ENCODE measurements around the gene SLC17A9.

Gene SLC17A9

GRCh38 chr20:63000958-63001357 lies 48.4 kb downstream of the SLC17A9 start:
- Histone ChIP-seq H3K27ac (ENCODE audit: low read length, poor library complexity, severe bottlenecking) (no peak overlapping the region), H3K4me1 (ENCODE audit: control insufficient read depth, insufficient read depth, low read depth, low read length) (peaks cover 13% of the 10 kb centered on the region), H3K9ac (ENCODE audit: low read length) (no peak overlapping the region), H2BK15ac (ENCODE audit: low read depth, poor library complexity, severe bottlenecking) (no peak overlapping the region), H4K91ac (ENCODE audit: low read length) (no peak overlapping the region), H2BK120ac (ENCODE audit: low read depth, low read length) (no peak overlapping the region), H2BK5ac (ENCODE audit: low read depth, low read length, poor library complexity, severe bottlenecking) (no peak overlapping the region), H2BK12ac (ENCODE audit: low read length in 2 of 2) (no peak overlapping the region), H3K27me3 (ENCODE audit: control insufficient read depth in 1 of 2, insufficient read depth in 1 of 2, low read length in 2 of 2) (peaks cover 87 to 98% of the 10 kb centered on the region in 2 experiments), H3K14ac (ENCODE audit: low read length in 2 of 2) (no peak overlapping the region), H3K79me1 (replicated peaks; ENCODE audit: low read length, poor library complexity, severe bottlenecking) (no peaks in the 10 kb centered on the region), H3K9me3 (ENCODE audit: control insufficient read depth, low read length) (peaks cover 5% of the 10 kb centered on the region), H3K4me2 (ENCODE audit: low read length, poor library complexity, severe bottlenecking) (no peak overlapping the region), H3K23ac (ENCODE audit: low read length in 2 of 2) (no peak overlapping the region), H2AK5ac (ENCODE audit: low read length, severe bottlenecking) (no peak overlapping the region), H4K8ac (ENCODE audit: low read length) (no peak overlapping the region), H2AFZ (ENCODE audit: low read depth, low read length) (no peak overlapping the region), H3K4ac (ENCODE audit: low read depth in 1 of 2, low read length in 2 of 2) (no peak overlapping the region), H3K36me3 (ENCODE audit: control insufficient read depth in 1 of 2, insufficient read depth in 2 of 2, low read depth in 1 of 2, low read length in 2 of 2) (no peaks in the 10 kb centered on the region), H3K18ac (ENCODE audit: low read depth in 1 of 2, low read length in 2 of 2) (no peak overlapping the region), H3K4me3 (ENCODE audit: insufficient read depth in 1 of 2, low read depth in 1 of 2, low read length in 2 of 2) (no peak overlapping the region)
- DNase-seq, result no peak
- WGBS, result 74% methylated on average over 11 of the region's 11 CpGs

GRCh38 chr20:63002511-63002910 lies 50.0 kb downstream of the SLC17A9 start:
- peaks cover 81 to 94% of the 10 kb centered on the region in 2 experiments for H3K27me3 ChIP-seq (ENCODE audit: control insufficient read depth in 1 of 2, insufficient read depth in 1 of 2, low read length in 2 of 2)
- no peak overlapping the region for H2AFZ ChIP-seq (ENCODE audit: low read depth, low read length)
- DNase-seq, result no peak
- H3K23ac ChIP-seq (ENCODE audit: low read length in 2 of 2), result no peak overlapping the region
- no peak overlapping the region for H3K27ac ChIP-seq (ENCODE audit: low read length, poor library complexity, severe bottlenecking)
- H4K91ac ChIP-seq (ENCODE audit: low read length), result no peak overlapping the region
- H3K4me3 ChIP-seq (ENCODE audit: insufficient read depth in 1 of 2, low read depth in 1 of 2, low read length in 2 of 2), result no peak overlapping the region
- WGBS, result 81% methylated on average over 11 of the region's 11 CpGs
- H3K14ac ChIP-seq (ENCODE audit: low read length in 2 of 2), result no peak overlapping the region
- H3K4ac ChIP-seq (ENCODE audit: low read depth in 1 of 2, low read length in 2 of 2), result no peak overlapping the region
- H3K36me3 ChIP-seq (ENCODE audit: control insufficient read depth in 1 of 2, insufficient read depth in 2 of 2, low read depth in 1 of 2, low read length in 2 of 2), result peaks cover 0 to 3% of the 10 kb centered on the region in 2 experiments
- H2AK5ac ChIP-seq (ENCODE audit: low read length, severe bottlenecking), result no peak overlapping the region
- H4K8ac ChIP-seq (ENCODE audit: low read length), result no peak overlapping the region
- H3K4me1 ChIP-seq (ENCODE audit: control insufficient read depth, insufficient read depth, low read depth, low read length), result peaks cover 29% of the 10 kb centered on the region
- H2BK120ac ChIP-seq (ENCODE audit: low read depth, low read length), result no peak overlapping the region
- no peak overlapping the region for H2BK15ac ChIP-seq (ENCODE audit: low read depth, poor library complexity, severe bottlenecking)
- H2BK5ac ChIP-seq (ENCODE audit: low read depth, low read length, poor library complexity, severe bottlenecking), result no peak overlapping the region
- H3K9me3 ChIP-seq (ENCODE audit: control insufficient read depth, low read length), result peaks cover 5% of the 10 kb centered on the region
- H3K9ac ChIP-seq (ENCODE audit: low read length), result no peak overlapping the region
- no peak overlapping the region for H2BK12ac ChIP-seq (ENCODE audit: low read length in 2 of 2)
- H3K79me1 ChIP-seq (replicated peaks; ENCODE audit: low read length, poor library complexity, severe bottlenecking), result no peaks in the 10 kb centered on the region
- H3K18ac ChIP-seq (ENCODE audit: low read depth in 1 of 2, low read length in 2 of 2), result no peak overlapping the region
- H3K4me2 ChIP-seq (ENCODE audit: low read length, poor library complexity, severe bottlenecking), result no peak overlapping the region

GRCh38 chr20:63003546-63003945 lies 51.0 kb downstream of the SLC17A9 start:
- Histone ChIP-seq H3K14ac (ENCODE audit: low read length in 2 of 2) (no peak overlapping the region), H3K79me1 (replicated peaks; ENCODE audit: low read length, poor library complexity, severe bottlenecking) (no peaks in the 10 kb centered on the region), H3K27me3 (ENCODE audit: control insufficient read depth in 1 of 2, insufficient read depth in 1 of 2, low read length in 2 of 2) (peaks cover 81 to 94% of the 10 kb centered on the region in 2 experiments), H2BK12ac (ENCODE audit: low read length in 2 of 2) (no peak overlapping the region), H2BK120ac (ENCODE audit: low read depth, low read length) (no peak overlapping the region), H3K36me3 (ENCODE audit: control insufficient read depth in 1 of 2, insufficient read depth in 2 of 2, low read depth in 1 of 2, low read length in 2 of 2) (peaks cover 0 to 3% of the 10 kb centered on the region in 2 experiments), H3K4me3 (ENCODE audit: insufficient read depth in 1 of 2, low read depth in 1 of 2, low read length in 2 of 2) (no peak overlapping the region), H3K4me2 (ENCODE audit: low read length, poor library complexity, severe bottlenecking) (no peak overlapping the region), H4K8ac (ENCODE audit: low read length) (no peak overlapping the region), H2BK5ac (ENCODE audit: low read depth, low read length, poor library complexity, severe bottlenecking) (no peak overlapping the region), H4K91ac (ENCODE audit: low read length) (no peak overlapping the region), H3K27ac (ENCODE audit: low read length, poor library complexity, severe bottlenecking) (no peak overlapping the region), H3K9me3 (ENCODE audit: control insufficient read depth, low read length) (peaks cover 5% of the 10 kb centered on the region), H2BK15ac (ENCODE audit: low read depth, poor library complexity, severe bottlenecking) (no peak overlapping the region), H2AFZ (ENCODE audit: low read depth, low read length) (no peak overlapping the region), H2AK5ac (ENCODE audit: low read length, severe bottlenecking) (no peak overlapping the region), H3K23ac (ENCODE audit: low read length in 2 of 2) (no peak overlapping the region), H3K4ac (ENCODE audit: low read depth in 1 of 2, low read length in 2 of 2) (no peak overlapping the region), H3K18ac (ENCODE audit: low read depth in 1 of 2, low read length in 2 of 2) (no peak overlapping the region), H3K9ac (ENCODE audit: low read length) (no peak overlapping the region), H3K4me1 (ENCODE audit: control insufficient read depth, insufficient read depth, low read depth, low read length) (peaks cover 29% of the 10 kb centered on the region)
- DNase-seq, result no peak
- WGBS, result 7% methylated on average over 11 of the region's 13 CpGs

GRCh38 chr20:63004607-63005364 lies 52.3 kb downstream of the SLC17A9 start:
- no peaks in the 10 kb centered on the region for H3K79me1 ChIP-seq (replicated peaks; ENCODE audit: low read length, poor library complexity, severe bottlenecking)
- no peak overlapping the region for H3K18ac ChIP-seq (ENCODE audit: low read depth in 1 of 2, low read length in 2 of 2)
- H3K9me3 ChIP-seq (ENCODE audit: control insufficient read depth, low read length), result no peaks in the 10 kb centered on the region
- H3K27ac ChIP-seq (ENCODE audit: low read length, poor library complexity, severe bottlenecking), result no peak overlapping the region
- no peak overlapping the region for H2BK15ac ChIP-seq (ENCODE audit: low read depth, poor library complexity, severe bottlenecking)
- H3K27me3 ChIP-seq (ENCODE audit: control insufficient read depth in 1 of 2, insufficient read depth in 1 of 2, low read length in 2 of 2), result peaks cover 80 to 93% of the 10 kb centered on the region in 2 experiments
- no peak overlapping the region for H2BK5ac ChIP-seq (ENCODE audit: low read depth, low read length, poor library complexity, severe bottlenecking)
- no peak overlapping the region for H3K23ac ChIP-seq (ENCODE audit: low read length in 2 of 2)
- H2AK5ac ChIP-seq (ENCODE audit: low read length, severe bottlenecking), result no peak overlapping the region
- 5% methylated on average over 36 of the region's 53 CpGs for WGBS
- no peak overlapping the region for H3K9ac ChIP-seq (ENCODE audit: low read length)
- H3K4me1 ChIP-seq (ENCODE audit: control insufficient read depth, insufficient read depth, low read depth, low read length), result peaks cover 38% of the 10 kb centered on the region
- no peak overlapping the region for H4K8ac ChIP-seq (ENCODE audit: low read length)
- H3K36me3 ChIP-seq (ENCODE audit: control insufficient read depth in 1 of 2, insufficient read depth in 2 of 2, low read depth in 1 of 2, low read length in 2 of 2), result peaks cover 0 to 3% of the 10 kb centered on the region in 2 experiments
- no peak overlapping the region for H4K91ac ChIP-seq (ENCODE audit: low read length)
- no peak overlapping the region for H2BK120ac ChIP-seq (ENCODE audit: low read depth, low read length)
- no peak overlapping the region for H2AFZ ChIP-seq (ENCODE audit: low read depth, low read length)
- no peak overlapping the region for H2BK12ac ChIP-seq (ENCODE audit: low read length in 2 of 2)
- no peak overlapping the region for H3K14ac ChIP-seq (ENCODE audit: low read length in 2 of 2)
- peak overlapping the region; percentile 14 for H3K4me2 ChIP-seq (ENCODE audit: low read length, poor library complexity, severe bottlenecking)
- no peak overlapping the region for H3K4ac ChIP-seq (ENCODE audit: low read depth in 1 of 2, low read length in 2 of 2)
- no peak for DNase-seq
- no peak overlapping the region for H3K4me3 ChIP-seq (ENCODE audit: insufficient read depth in 1 of 2, low read depth in 1 of 2, low read length in 2 of 2)
